GM20000 (cell line): ENCODE results near the gene MARCKSL1.

Source experiments
- DNase-seq: peaks from one replicate; pipeline ENCODE4 v3.0.0; 2012; ENCODE audit warnings: low spot score
- TF ChIP-seq, protein P1 (sequence below): IDR thresholded peaks from 2 replicates; pipeline ENCODE4 v1.5.1; 2012; ENCODE audit warnings: mild to moderate bottlenecking, control low read depth; ENCODE audit errors: extremely low read depth, missing control alignments

The MARCKSL1 gene

DNA sequence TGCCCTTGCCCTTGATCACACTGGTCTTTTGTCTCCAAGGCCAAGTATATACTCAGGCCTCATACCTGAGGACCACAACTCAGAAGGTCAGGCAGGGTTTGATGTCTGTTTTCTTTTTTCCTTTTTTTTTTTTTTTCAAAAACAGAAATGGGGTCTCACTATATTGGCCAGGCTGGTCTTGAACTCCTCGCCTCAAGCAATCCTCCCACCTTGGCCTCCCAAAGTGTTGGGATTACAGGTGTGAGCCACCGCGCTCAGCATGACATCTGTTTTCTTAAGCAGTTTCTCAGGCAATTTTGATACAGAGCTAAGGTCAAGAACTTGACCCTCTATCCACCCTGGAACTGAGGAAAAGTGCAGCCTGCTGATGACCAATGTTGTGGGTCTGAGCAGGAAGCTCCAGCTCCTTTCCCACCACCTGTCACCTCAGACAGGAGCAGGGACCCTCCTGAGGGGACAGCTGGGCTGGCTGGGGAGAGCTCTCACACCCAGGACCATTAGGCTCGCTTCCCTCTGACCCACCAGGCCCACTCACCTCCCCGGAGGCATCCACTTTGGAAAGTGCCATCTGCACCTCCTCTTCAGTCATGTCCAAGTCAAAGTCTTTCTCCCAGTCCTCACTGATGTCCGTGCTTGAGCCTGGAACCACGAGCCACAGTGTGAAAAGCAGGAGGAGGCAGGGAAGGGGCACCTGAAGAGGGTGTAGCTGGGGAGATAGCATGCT, 32.0 kb upstream of the MARCKSL1 start:
- no peak for DNase-seq
- TF ChIP-seq, protein P1, sequence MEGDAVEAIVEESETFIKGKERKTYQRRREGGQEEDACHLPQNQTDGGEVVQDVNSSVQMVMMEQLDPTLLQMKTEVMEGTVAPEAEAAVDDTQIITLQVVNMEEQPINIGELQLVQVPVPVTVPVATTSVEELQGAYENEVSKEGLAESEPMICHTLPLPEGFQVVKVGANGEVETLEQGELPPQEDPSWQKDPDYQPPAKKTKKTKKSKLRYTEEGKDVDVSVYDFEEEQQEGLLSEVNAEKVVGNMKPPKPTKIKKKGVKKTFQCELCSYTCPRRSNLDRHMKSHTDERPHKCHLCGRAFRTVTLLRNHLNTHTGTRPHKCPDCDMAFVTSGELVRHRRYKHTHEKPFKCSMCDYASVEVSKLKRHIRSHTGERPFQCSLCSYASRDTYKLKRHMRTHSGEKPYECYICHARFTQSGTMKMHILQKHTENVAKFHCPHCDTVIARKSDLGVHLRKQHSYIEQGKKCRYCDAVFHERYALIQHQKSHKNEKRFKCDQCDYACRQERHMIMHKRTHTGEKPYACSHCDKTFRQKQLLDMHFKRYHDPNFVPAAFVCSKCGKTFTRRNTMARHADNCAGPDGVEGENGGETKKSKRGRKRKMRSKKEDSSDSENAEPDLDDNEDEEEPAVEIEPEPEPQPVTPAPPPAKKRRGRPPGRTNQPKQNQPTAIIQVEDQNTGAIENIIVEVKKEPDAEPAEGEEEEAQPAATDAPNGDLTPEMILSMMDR, result no peak

DNA sequence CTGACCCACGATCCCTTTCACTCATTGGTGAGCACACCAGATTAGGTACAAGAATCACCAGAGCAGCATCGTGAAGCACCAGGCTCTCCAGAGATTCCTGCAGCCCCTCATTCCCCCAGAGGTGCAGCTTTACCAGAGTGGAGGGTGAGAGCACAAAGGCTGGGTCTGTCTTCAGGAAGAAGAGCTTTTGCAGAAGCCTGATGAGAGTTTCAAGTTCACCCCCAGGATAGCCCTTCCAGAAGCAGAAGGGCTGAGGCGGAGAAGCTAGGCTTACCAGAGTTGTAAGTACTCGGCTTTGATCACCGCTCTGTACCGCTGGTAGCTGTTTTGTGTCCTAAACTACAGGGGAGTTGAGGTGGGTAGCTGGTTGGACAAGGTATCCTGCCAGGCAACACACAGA, 29.4 kb upstream of the MARCKSL1 start:
- TF ChIP-seq, protein P1, result no peak
- DNase-seq, result no peak

DNA sequence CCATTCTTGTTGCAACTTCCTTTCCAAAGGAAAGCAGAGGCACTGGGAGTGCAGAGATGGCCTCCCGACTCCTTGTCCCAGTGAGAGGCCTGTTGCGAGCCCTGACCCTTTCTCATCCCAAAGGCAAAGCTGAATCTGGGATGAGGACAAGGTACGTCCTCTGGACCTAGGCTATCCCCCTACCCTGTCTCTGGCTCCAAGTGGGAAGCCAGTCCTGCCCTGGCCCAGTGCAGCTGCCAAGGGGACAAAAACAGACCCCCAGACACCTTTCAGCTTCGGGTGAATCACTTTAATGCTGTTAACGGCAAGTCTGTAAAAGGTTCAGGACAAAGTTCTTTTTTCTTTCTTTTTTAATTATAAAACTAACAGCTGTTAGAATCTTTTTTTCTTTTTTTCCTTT, 28.8 kb upstream of the MARCKSL1 start:
- TF ChIP-seq, protein P1, result no peak
- DNase-seq, result no peak

DNA sequence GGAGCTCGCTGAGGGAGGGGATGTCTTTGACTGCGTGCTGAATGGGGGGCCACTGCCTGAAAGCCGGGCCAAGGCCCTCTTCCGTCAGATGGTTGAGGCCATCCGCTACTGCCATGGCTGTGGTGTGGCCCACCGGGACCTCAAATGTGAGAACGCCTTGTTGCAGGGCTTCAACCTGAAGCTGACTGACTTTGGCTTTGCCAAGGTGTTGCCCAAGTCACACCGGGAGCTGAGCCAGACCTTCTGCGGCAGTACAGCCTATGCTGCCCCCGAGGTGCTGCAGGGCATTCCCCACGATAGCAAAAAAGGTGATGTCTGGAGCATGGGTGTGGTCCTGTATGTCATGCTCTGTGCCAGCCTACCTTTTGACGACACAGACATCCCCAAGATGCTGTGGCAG, 27.7 kb upstream of the MARCKSL1 start:
- DNase-seq, result no peak

DNA sequence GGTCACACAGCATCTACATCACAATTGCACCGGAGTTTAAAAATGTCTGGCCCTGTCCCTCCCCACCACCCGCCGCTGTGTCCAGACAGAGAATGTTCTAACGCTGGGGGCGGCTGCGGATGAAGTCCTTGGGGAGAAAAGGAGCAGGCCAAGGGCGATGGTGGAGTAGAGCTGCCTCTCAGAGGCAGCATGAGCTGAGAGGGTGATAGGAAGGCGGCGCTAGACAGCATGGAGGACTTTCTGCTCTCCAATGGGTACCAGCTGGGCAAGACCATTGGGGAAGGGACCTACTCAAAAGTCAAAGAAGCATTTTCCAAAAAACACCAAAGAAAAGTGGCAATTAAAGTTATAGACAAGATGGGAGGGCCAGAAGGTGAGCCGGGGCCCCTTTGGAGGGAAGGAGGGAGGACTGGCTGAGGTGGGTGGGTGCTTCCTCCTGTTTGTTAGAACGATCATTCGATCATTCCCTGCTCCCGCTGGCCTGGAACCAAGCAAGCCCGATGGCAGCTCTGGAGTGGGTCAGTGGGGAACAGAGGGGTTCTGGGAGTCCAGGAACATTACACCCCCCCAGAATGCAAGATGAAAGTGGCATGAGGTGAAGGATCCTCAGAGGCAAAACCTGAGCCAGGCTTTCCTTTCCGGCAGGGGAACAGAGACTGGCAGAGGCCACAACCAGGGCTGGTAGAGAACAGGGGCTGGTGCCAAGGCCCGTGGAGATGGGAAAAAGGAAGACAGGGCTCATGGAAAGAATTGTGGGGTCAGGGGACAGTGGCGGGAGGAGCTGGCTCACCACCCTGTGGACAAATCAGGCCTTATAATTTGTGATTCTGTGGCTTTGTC, 26.7 kb upstream of the MARCKSL1 start, which contains the start of the genes FAM229A and TSSK3:
Gene FAM229A, minus strand, starts transcription at position 12 of the 840 bp plus-strand sequence. CDS start 394 bp downstream, outside the sequence.
Gene TSSK3, plus strand, starts transcription at position 66 of the 840 bp plus-strand sequence. Its CDS starts 163 bp downstream, at position 229.
- no peak for DNase-seq
- TF ChIP-seq, protein P1, result no peak

More for the DNA sequence above, 27.7 kb upstream of the MARCKSL1 start:
- TF ChIP-seq, protein P1, result no peak

DNA sequence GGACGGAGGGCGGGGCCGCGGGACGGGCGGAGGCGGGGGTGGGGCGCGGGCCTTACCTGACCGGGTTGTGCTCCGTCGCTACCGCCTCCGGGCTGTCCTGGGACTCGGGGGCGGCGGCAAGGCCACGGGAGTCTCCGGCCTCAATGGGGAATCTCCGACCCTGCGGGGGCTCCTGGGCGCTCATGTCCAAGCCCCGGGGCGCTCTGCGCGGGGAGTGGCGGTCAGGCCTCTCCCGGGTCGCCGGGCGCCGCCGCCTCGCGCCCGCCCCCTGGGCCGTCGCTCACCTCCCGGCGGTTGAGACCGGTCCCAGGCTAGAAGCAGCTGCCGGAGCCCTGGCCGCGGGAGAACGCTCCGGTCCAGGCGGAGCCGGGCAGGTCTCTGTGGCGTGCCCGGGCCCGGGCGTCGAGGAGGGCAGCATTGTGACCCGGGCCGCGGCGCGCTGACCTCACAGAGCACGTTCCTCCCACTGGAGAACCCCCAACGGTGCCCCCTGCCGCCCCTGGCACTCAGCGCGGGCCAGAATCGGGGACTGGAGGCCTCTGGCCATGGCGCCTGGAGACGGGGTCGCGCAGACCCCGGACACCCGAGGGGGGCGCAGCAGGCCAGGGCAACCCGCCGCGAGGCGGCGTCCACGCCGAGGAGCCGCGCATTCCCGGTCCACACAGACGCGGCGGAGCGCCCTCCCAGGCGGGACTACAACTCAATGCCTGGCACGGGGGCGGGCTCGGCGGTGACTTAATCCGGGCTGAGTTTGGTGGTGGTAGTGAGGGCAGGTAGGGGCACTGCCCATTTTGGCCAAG, 25.8 kb upstream of the MARCKSL1 start:
- peak; percentile 74 for DNase-seq
- TF ChIP-seq, protein P1, result no peak
